DMS153 (cell line): ENCODE data around the gene LDLRAD4.
"Not testable (repeated sequence)": the region's sequence is repeated elsewhere in the genome, so short reads cannot be mapped to it uniquely, and the experiment has no call there.

Experiments
- DNase-seq: peaks from one replicate; lab custom pipeline; 2025; lab: John Stamatoyannopoulos, UW

LDLRAD4 gene

DNA sequence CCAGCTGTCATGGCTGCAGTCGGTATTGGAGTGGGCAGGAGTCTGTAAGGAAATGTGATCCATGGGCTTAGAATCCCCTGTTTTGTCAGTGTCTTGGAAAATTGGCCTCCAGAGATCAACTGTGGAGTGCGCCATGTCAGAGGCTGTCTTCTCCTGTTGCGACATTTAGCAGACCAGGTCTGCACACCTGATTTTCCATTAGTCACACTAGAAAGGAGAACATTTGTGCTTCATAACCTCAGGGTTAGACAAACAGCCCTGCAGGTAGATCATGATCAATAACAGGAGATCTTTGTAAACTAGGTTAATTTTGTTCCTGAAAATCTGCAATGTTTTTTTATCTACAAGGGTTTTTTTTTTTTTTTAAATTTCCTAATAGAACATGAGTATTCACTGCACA lies 28.0 kb downstream of the LDLRAD4 start:
- DNase-seq, result no peak

GRCh38 chr18:13247506-13247905 lies 28.9 kb downstream of the LDLRAD4 start:
- DNase-seq, result no peak

DNA sequence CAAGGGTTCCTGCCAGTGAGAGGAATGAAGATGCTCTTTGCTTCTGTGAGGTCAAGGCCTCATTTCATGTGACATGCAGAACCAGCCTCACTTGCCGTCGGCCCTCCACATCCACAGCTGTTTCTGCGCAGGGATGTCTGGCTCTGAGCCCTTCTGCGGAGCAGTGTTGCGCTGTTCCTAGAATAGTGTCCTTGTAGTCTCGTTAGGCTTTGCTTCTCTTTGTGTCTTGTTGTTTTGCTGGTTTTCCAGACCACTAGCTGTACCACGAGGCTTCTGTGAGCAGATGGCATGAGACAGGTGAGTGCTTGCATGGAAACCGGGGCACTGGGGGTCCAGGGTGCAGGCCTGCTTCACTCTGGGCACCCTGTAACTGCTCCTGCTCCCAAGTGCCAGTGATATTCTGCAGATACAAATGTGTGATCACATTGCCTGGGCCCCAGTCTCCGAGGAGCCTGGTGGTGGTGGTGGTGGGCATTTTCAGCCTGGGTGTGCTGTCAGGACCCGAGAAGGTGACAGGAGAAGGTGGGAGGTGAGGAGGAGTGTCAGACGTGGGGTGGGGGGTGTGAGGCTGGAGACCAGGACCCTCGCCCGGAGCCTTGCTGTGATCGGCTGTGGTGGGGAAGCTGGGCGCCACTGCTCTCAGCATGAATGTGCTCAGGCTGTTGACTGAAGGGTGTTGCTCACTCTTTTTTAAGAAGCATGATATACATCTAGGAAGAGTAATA lies 34.3 kb downstream of the LDLRAD4 start:
- DNase-seq, result no peak

- no peak for DNase-seq
Observed at GRCh38 chr18:13253786-13254688, 35.5 kb downstream of the LDLRAD4 start.

DNA sequence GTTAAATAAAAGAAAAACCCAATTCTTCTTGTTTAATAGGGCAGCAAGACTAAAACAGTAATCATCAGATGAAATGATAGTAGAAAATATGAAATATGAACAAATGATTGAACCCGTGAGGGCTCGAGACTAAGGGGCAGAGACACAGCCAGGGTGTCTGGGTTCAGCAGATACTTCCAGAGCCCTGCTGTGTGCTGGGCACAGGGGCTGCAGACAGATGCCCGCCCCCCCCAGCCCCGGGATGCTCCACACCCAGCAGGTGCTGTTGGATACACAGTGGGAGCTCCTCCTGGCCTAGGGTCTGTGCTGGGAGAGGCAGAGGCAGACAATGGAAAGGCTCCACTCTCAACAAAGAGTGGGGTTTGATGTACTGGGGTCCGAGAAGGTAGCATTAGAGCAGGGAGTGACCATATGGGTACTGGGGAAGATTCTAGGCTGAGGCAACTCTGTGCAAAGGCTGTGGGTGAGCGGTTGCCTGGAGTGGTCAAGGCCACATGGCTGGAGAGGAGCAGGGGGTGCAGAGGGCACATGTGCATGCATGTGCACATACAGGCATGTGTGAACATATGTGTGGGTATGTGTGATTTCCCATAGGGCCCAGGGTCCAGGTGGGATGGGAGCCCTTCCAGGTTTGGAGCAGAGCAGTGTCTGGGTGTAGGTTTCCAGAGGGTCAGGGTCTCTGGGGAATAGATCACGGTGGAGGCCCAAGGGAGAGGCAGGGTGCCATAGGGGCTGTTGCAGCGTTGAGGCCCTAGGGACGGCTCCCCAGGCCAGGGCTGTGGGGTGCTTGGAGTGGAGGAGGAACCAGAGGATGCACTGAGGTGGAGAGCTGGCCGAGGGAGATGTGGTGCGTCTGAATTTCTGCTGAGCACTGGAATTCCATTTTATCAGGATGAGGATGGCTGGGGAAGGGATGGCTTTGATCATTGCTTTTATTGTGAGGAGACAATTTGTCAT lies 36.7 kb downstream of the LDLRAD4 start:
- no peak for DNase-seq

DNA sequence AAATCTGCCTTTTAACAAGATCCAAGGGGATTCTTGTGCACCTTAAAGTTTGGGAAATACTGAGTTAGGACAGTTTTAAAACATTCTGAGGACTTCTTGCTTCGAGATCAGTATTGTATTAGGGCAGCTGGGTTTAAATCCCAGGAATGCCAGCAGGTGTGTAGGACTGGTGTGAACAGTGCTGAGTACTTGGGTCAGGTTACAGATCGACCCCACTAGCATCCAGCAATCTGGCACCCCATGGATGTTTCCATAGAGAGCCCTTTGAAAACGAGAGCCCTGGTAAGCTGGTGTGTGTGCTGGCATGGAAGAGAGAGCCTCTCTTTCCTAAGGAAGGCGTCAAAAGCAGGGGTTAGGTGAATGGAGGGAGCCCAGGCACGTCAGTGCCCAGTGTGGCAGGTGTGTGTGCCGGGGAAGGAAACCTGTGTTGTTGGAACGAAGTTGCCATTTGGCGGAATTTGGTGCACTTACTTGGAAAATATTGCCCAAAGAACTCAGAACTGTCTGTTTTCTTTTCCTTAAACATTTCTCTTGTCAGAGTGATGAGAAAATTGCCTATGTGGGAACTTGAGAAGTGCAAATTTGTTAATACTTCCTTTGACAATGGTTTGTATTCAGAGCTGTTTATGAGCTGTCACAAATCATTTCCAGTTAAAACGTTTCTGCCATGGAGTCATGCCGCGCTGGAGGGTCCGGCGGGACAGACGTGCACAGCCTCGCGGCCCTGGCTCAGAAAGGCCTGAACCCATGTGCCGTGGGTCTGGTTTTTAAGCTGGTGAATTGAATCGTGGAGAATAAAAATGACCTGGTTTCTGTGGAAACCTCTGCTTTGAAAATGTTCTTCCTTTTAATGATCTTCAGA lies 38.1 kb downstream of the LDLRAD4 start:
- no peak for DNase-seq

GRCh38 chr18:13257361-13257980 lies 38.9 kb downstream of the LDLRAD4 start:
- DNase-seq, result no peak

- no peak for DNase-seq
Observed at GRCh38 chr18:13258921-13259320, 40.4 kb downstream of the LDLRAD4 start.

DNA sequence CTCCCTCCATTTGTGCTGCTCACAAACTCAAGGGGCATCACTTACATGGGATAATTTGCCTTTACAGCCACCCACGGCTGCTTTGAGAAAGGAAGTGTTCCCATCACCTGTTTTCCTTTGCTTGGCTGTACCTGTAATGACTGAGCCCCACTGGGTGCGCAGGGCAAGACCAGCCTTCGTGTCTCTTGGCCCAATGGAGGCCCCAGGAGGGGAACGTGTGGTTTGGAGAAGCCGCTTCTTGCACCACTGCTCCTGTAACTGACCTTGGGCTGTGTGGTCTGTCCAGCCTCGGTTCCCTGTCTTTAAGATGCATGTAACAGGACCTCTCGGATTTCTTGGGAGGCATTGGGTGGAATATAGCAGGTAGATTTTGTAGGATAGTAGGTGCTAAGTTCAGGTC lies 41.1 kb downstream of the LDLRAD4 start:
- DNase-seq, result no peak

DNA sequence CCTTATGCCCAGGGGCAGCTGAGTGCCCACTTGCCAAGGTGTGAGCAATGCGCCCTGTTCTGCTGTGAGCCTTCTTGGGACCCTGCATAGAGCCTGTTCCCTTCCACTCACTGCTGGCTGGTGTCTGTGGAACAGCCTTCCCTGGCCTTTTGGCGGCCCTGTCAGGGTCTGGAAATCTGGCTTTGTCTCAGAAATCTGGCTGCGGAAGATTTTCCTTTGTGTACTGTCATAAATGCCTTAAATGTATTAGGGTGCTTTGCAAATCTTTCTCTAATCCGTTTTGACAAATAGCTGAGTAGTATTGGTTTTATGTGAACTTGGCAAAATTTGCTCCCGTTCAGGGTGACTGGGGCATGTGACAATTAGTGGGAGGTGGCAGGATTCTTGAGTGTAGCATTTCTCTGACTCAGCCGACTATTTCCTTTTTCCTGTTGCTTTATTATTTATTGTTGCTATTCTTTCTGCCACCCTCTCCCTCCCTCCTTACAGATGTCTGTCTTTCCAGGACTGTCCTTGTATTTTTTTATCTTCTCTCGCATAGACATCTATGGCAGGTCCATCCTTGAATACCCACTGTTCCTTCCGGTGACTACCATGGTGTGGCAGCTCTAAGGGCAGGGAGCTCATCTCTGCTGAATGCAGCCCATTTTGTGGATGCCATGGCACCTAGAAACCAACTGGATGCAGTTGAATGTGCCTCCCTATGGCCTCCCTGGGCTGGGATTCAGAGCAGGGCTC lies 41.8 kb downstream of the LDLRAD4 start:
- no peak for DNase-seq

- DNase-seq, result no peak
Observed at GRCh38 chr18:13260935-13261640, 42.5 kb downstream of the LDLRAD4 start.

- no peak for DNase-seq
Observed at GRCh38 chr18:13261661-13262357, 43.2 kb downstream of the LDLRAD4 start.

- not testable (repeated sequence) for DNase-seq
Observed at GRCh38 chr18:13262358-13262680, 43.8 kb downstream of the LDLRAD4 start.

GRCh38 chr18:13262839-13263691 lies 44.5 kb downstream of the LDLRAD4 start:
- DNase-seq, result no peak

- DNase-seq, result no peak
Observed at GRCh38 chr18:13264091-13265007, 45.8 kb downstream of the LDLRAD4 start.

DNA sequence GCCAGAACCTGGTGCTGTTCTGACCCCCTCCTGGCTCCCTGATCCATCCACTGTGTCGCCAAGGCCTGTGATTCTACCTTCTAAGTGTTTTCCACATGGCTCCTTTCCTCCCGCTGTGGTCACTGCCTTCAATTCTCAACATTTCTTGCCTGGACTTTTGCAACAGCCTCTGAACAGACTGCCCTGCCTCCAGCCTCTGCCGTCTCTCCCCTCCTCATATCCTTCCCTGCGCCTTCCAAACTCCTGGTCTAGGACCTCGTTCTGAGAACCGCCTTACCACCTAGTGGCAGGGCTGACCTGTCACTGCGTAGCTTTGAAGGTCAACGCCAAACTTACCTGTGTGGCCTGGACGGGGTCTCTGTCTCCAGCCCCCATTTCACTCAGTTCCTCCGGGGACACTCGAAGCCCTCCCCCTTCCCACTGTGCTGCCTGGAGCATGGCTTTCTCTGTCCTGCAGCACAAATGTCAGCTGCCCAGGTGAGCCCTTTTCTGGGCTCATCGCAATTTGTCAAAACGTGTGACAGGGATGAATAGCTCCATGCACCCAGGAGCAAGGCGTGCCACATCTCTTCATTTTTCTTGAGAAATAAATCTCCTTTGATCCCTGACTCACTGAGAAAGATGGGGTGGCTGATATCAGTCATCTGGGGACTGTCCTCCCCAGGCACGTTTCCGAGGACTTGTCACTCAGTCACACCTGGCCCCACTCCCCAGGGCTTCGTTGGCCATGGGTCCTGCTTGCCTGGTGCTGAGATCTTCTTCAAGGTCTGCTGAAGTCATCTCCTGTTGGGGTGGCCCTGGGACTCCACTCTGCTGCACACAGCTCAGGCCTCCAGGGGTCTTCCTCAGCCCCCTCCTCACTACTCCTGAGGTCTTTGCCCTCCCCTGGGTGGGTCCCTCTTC lies 46.7 kb downstream of the LDLRAD4 start:
- no peak for DNase-seq
